GDM1 (cell line): ENCODE data around the gene RNF215.

ENCODE experiments used
- DNase-seq: peaks from one replicate; lab custom pipeline; 2025; lab: John Stamatoyannopoulos, UW

Gene RNF215

DNA sequence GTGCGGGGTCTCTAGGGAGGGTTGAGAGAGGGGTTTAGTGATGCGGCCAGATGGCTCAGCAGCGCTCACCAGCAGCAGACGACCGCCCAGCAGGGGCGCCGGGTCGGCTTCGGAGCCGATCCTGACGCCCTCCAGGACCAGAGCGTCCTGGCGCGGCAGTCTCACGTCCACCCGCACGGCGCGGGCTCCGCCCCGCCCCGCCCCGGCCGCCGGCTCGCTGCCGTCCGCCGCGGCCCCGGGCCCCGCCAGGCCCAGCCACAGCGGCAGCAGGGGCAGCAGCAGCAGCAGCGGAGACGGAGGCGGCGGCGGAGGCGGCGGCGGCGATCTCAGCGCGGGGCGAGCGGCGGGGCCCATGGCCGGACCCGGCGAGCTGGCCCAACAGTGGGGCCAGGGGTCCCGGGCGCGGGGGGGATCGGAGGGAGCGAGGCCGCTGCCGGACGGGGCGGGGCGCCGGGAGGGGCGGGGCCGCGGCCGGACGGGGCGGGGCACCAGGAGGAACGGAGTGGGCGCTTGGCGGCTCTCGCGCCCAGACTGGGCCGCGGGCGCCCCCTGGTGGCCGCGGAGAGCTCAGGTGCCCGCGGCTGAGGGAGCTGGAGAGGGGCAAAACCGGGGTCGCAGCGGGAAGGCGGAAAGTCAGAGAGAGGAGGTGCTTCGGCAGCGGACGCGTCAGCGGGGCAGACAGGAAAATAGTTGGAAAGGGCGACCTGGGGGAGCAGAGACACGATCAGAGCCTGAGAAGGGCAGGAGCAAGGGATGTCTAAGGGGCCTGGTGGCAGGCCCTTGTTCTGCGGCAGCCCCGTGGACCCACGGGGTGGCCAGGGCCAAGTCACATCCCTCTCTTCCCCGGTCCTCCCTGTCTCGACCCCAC is at the start of gene RNF215:
Gene RNF215 (minus strand): TSS at position 452 of the 868 bp plus-strand sequence. CDS start 98 bp downstream, at position 354.
- peak; percentile 71 for DNase-seq

DNA sequence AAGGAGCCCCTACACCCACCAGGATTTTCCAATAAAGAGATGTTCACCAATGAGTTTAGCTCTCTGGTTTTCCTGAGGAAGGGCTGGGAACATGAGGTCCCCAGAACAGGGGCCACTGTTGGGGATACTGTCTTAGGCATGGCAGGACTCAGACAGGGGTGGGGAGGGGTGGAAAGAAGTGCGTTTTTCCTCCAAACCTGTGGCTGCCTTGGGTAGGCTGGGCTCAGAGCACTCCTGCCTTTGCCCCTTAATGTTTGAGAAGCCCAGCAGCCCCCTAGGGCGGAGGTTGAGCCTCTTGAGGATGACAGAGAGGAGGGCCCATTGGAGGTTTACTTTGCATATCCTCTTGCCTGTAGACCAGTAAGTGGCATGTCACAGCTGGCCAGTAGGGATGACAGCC is 49.0 kb upstream of the RNF215 start:
- DNase-seq = no peak

DNA sequence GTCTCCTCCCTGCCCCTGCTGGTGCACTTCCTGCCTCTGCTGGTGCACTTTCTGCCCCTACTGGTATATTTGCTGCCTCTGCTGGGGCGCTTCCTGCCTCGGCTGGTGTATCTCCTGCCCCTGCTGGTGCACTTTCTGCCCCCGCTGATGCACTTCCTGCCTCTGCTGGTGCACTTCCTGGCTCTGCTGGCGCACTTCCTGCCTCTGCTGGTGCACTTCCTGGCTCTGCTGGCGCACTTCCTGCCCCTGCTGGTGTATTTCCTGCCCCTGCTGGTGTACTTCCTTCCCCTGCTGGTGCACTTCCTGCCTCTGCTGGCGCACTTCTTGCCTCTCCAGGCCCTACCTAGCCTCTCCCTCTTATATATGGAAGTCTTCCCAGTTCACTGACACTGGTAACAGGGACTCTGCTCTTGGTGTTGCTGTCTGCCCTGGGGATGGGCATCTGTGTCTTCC is 48.5 kb upstream of the RNF215 start:
- DNase-seq = no peak

DNA sequence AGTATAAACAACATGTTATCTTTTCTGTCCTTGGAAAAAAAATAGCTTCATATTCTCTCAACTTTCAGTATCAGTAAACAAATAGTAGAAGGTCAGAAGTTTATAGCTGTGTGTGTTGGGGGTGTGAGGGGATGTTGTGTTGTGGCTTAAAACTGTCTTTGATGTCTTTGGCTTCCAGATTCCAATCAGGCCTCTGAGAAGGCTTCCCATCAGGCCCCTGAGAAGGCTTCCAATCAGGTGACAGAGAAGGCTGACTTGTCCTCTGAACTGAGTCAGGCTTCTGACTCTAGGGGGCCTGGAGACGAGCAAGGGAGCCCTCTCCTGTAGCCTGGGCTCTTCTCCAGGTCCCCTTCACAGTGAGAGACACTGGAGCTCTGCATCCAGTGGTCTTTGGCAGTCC is 47.6 kb upstream of the RNF215 start:
- DNase-seq = no peak

DNA sequence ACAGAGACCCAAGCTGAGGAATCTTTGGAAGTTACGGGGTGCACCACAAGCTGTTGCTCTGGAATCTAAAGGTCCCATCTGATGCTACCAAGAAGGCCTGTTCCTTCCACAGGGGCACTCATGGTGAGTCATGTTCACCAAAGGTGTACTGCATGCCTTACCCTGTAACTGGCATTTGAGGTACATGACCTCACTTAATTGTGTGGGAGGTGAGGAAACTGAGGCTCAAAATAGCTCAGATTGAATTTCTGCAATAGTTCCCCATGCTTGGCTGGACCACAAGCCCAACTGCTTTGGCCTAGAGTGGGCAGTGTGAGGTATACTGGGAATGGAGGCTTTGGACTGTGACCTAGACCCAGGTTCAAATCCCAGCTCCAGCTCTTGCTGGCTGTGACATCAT is 46.6 kb upstream of the RNF215 start:
- no peak for DNase-seq

DNA sequence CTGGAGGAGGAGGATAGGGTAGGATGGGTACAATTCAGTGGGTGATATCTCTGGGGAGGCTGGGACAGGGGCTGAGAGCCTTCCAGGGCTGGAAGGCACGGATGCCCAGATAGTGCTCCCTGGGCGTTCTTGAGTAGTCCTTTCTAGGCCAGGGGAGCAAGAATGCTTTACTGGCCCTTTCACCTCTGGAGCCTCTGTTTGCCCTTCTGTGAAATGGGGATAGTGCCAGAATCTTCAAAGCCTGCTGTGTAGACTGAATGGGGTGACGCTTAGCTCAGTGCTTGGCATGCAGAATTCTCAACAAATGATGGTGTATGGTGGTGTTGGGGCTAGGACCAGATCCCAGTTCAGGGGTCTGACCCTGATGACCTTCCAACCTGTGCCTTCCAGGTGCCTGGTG is 46.0 kb upstream of the RNF215 start:
- DNase-seq = no peak

DNA sequence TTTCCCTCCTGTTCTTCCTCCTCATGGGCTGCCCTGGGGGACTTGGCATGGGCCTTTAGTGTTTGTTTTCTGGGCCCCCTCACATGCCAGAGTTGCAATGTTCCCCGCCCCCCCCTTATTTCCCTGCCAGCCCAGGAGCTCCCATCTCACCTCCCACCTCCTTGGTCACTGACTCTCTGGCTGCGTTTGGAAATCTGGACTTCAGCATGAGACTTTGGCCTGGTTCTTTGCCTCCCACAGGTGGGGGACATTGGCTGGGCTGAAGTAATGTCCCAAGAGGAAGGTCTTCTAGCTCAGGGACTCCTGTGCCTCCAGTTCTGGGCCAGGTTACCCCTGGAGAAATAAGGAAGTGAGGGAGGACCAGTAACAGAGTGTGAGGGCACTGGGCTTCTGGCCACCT is 45.3 kb upstream of the RNF215 start:
- DNase-seq = no peak

DNA sequence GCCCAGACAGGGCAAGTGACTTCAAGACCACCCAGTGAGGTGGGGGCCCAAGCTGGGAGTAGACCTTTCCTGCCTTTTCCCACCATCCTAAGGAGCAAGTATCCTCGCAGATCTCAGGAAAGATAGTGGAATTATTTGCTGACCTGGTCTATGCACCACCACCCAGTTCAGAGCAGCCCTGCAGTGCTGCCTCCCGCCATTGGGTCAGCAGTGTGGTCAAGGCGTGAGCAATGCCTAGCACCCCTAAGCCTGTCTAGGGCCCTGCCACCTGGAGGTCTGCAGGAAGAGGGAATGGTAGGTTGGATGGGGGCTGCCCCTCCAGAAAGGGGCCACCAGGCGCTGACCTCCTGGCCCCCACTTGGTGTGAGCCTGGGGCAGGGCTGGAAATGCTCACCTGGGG is 44.9 kb upstream of the RNF215 start:
- no peak for DNase-seq

DNA sequence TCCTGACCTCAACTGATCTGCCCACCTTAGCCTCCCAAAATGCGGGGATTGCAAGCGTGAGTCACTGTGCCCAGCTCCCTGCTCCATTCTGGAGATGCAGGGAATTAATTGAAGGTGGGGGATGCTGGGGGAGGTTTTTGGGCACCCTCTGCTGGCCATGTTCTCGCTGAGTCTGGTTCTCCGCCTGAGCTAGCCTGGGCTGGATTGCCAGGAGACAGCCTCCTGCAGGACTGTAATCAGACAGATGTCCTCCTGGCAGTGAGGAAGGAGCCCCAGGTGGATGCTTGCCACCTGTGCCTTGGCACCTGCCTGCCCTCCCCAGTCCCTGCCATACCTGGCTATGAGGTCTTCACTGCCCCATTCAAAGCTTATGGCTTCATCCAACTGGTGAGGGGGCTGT is 43.7 kb upstream of the RNF215 start:
- no peak for DNase-seq

DNA sequence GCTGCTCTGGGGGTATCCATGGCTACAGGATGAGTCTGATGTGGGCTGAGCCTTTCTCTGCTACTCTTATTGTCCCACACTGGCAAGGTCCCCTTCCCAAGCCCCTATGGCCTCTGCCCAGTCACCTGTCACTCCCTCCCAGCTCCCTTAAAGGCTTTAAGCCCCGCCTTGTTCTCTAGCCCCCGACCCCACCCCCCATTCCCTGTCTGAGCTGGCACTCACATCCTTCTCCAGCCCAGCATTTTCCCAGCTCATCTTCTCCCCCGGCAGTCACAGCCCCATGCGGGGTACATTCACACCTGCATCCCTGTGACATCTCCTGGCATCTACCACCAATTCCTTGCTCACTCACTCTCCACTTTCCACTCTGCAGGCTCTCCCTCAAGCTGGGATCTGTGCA is 42.7 kb upstream of the RNF215 start:
- no peak for DNase-seq

DNA sequence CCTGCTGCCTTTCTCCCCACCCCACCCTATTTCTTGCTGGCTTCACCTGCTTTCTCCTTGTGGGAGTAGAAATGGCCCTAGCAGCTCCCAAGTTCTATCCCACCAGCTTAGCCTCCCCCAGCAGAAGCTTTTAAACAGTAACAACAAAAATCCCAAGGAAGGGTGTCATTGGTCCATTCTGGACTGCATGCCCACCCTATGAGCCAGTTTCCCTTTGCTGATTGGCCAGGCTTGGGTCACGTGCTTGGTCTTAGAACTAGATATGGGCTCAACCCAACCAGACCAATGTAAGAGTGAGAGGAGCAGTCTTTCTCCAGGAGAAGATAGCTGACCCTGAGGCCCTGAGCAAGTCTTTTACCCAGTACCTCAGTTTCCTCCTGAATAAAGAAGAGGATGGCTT is 40.7 kb upstream of the RNF215 start:
- no peak for DNase-seq

DNA sequence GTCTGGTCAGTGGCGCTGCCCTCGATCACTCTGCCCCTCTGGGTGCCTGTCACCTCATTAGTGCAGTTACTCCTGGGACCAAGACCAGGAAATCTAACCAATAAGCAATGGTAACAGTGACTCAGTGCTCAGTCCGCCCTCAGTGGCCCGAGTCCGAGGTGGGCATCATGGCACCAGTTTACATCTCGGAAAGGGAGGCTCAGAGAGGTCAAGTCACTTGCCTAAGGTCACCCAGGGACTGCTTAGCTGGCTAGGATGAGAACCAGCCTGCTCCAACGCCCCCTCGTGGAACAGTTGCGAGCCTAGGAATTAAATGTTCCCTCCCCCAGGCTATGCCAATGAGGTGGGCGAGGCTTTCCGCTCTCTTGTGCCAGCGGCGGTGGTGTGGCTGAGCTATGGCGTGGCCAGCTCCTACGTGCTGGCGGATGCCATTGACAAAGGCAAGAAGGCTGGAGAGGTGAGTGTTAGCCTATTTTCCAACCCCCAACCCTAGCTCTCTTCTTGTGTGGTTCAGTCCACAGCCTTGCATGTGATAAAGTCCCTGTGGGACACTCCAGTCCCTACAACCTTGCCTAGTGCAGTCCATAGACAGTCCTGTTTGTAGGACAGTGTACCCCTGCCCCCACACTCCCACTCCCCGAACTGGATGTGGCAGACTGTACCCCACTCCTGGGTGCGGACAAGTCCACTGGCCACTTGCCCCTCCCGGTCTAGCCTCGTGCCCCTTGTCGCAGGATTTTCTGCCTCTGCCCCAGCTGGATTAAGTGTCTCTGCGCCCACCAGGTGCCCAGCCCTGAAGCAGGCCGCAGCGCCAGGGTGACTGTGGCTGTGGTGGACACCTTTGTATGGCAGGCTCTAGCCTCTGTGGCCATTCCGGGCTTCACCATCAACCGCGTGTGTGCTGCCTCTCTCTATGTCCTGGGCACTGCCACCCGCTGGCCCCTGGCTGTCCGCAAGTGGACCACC is 39.5 kb upstream of the RNF215 start:
- peak; percentile 63 for DNase-seq

DNA sequence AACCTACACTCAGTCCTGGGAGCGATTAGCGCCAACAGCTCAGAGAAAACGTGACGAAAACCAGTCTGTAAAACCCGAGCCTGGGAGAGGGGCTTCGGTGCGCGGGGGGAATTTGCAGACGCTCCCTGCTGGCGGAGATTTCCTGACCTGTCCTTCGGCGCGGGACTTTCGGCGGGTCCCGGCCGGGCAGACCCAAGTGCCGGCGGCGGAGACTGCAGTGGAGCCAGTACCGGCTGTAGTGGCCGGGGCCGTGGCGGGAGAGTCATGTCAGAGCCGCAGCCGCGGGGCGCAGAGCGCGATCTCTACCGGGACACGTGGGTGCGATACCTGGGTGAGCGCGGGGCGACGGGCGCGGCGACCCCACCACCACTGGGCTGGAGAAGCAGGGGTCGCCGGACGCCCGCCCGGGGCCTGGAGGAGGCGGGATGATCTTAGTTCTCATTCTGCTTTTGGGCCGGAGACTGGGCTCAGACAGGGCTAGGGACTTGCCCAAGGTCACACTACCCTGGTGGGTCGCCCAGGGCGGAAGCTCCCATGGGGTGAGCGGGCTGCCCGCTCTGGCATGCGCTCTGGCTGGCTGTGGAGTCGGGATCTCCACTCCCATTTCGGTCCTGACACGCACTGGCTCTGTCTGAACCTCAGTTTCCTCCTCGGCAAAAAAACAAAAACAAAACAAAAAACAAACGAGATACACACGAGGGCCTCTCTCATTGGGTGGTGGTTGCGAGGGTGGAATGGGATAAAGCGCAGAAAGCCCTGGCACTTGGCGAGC is 38.6 kb upstream of the RNF215 start, which contains the start of gene MTFP1:
Gene MTFP1 (plus strand): TSS at position 153 of the 772 bp plus-strand sequence. CDS start 112 bp downstream, at position 265.
- DNase-seq = peak; percentile 44

DNA sequence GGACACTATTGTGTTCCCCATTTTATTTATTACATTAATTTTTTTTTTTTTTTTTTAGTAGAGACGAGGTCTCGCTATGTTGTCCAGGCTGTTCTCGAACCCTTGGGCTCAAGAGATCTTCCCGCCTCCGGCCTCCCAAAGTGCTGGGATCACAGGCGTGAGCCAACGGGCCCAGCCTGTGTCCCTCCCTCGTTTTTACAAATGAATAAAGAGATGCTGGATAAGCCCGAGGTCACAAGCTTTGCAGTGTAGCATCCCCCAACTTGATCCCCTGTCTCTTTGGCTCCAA is 38.1 kb upstream of the RNF215 start:
- DNase-seq = no peak

DNA sequence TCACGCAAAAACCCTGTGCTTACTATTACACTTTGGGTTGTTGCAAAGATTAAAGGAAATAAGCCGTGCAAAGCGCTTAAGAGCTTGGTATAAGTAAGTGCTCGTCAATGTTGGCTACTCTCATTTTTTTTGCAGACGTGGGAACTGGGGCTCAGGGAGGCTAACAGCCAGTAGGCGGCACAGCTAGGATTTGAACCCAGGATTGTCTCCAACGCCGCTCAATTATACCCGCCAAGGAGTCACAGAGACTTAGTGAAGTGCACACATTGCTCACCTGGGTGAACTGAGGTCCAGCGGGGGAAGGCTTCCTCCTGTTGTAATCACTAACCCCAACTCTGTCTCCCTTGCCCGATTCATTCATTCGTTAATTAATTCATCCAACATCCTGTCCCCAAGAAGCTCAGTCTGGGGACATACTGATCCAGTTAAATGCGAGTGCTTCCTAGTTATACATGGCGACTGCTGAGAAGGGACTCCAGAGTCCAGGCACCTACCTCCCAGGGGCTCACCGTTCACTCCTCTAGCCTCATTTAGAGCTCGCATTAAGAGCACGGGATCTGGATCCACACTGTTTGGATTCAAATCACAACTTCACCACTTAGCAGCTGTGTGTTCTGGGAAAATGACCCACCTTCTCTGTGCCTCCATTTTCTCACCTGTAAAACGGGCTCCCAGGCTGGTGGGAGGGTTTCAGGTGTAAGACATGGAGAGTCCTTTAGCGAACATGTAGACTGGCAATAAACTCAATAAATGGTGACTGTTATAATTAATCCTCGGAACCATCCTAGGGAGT is 37.5 kb upstream of the RNF215 start:
- no peak for DNase-seq

DNA sequence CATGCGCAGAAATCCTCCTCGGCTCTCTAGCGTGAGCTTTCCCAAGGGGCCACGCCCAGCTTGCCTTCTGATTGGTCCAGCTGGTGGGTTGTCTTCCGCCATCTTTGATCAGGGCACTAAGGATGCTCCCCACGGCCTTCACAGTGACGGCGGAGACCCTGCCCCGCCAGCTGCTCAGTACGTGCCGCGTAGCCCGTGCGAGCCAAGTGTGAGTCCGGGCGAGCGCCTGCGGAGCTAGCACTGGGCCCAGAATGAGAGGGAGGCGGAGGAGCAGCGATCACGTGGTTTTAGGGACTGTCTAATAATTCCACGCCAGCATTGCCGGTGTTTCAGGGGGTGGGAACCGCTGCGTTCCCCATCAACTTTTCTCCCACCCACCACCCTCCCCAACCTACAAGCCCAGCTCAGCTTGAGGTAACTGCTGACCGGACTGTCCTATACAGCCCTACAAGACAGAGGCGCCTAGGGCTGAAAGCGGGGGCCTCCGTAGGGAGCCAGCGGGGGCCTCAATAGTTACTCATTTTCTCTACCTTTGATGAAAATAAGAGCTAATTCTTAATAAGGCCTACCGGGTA is 36.8 kb upstream of the RNF215 start:
- DNase-seq = peak; percentile 99

DNA sequence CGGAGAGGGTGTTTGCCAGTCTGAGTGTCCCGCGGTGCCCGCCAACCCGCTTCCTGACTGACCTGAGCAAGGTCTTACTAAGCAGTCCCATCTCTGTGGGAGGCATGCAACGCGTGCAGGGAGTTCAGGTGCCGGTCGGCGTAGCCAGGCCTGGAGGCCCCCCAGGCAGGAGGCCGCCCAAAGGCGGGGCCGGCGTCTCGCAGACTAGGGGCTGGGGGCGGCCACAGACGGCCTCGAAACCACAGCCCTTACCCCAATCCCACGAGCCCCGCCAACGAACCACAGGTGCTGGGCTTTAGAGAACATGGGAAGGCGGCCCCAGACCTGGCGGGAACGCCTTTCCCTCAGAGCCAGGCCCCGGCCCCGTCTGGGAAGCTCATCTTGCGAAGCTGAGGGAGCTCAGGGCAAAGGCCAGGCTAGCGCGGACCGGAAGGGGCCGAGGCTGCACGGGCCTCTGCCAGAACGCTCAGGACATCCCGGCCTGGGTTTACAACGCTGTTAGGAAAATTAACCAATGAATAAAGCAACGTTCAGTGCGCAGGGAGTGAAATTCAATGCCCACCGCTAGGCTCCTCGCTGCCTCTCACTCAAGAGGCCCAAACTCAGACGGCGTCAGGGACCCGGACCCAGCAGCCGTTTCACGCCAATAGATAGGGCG is 36.2 kb upstream of the RNF215 start:
- DNase-seq = no peak

DNA sequence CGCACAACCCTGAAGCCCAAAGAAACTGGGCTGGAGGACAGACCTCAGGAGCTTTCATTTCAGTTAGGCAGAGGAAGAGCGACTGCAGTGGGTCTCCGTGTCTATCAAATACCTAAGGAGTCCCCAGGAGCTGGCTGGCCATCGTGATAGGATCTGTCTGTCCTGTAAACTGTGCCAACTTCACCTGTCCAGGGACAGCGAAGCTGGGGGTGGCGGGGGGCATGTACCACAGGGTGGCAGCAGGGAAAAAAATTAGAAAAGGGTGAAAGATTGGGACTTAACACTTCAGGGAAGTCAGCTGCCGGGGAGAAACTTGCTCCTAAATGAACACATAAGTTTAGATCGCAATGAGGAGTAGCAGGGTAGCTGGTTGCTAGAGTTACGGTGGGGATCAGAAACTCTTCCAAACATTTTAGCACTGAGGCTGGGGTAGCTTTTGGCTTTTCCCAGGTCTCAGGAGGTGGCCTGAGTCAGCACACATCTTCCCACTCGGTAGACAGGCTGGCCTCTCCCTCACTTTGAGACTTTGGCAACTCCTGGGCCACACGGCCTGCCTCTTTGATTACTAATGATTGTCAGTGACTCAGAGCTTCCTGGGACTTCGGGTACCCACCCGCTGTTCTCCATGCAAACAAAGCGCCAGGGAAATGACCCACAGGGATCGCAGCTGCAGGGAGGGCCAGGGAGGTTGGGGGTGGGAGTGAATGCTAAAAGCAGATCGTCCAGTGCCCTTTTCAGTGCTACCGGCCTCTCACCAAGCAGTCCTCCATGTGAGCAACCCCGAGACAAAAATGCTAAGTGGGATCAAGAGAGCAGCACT is 35.5 kb upstream of the RNF215 start:
- no peak for DNase-seq

DNA sequence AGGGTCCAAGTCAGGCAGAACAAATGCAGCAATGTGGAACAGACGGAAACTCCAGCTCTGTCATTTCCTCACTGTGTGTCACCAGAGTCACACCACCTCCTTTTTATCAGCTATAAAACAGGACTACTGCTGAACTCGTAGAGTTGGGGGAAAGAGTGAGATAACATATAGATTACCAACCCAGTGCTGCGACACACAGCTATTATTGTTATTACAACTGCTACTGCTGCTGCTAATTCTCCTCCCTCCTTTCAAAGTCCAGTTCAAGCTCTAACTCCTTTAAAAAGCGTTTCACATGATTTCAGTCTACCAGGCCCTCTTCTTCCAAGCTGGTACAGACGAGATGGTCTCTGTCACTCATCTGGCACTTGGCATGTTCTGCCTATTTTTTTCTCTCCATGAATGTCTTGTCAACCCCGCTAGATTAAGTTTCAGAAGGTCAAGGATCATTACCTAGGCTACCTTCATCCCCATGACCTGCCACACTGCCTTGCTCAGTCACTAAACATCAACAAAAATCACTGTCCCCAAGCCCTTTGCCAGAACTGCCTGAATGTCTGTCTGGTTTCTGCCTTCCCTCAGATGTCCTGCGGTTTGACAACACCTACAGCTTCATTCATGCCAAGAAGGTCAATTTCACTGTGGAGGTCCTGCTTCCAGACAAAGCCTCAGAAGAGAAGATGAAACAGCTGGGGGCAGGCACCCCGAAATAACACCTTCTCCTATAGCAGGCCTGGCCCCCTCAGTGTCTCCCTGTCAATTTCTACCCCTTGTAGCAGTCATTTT is 34.7 kb upstream of the RNF215 start:
- no peak for DNase-seq
